Parathyroid adenoma (tissue), 2 donors: Measurements from ENCODE around the gene PVRIG.
"Not testable (repeated sequence)": the region's sequence is repeated elsewhere in the genome, so short reads cannot be mapped to it uniquely, and the experiment has no call there.

Experiments used
- H2AFZ ChIP-seq: fragments of 300-600 bp; sonication (generic); one replicate; pipeline ENCODE4 v1.7.0; 2017; ENCODE audit warnings: antibody characterized with exemption, mild to moderate bottlenecking
- H3K27ac ChIP-seq: fragments of 300-600 bp; sonication (generic); one replicate; pipeline ENCODE4 v1.7.0; 2017
- H3K27me3 ChIP-seq: fragments of 300-600 bp; sonication (generic); one replicate; pipeline ENCODE4 v1.7.0; 2017; ENCODE audit warnings: low read length; ENCODE audit not compliant: control insufficient read depth, insufficient read depth
- H3K36me3 ChIP-seq: fragments of 300-600 bp; sonication (generic); one replicate; pipeline ENCODE4 v1.7.0; 2017; ENCODE audit warnings: low read length; ENCODE audit not compliant: control insufficient read depth, insufficient read depth
- H3K4me1 ChIP-seq: fragments of 300-600 bp; sonication (generic); one replicate; pipeline ENCODE4 v1.7.0; 2017; ENCODE audit warnings: control low read depth
- H3K4me2 ChIP-seq: fragments of 300-600 bp; sonication (generic); one replicate; pipeline ENCODE4 v1.7.0; 2017; ENCODE audit warnings: low read length
- H3K4me3 ChIP-seq: fragments of 300-600 bp; sonication (generic); one replicate; pipeline ENCODE4 v1.7.0; 2017; ENCODE audit warnings: low read depth, low read length
- H3K79me2 ChIP-seq: fragments of 300-600 bp; sonication (generic); one replicate; pipeline ENCODE4 v1.7.0; 2017; ENCODE audit warnings: control low read depth
- H3K9ac ChIP-seq: fragments of 300-600 bp; sonication (generic); one replicate; pipeline ENCODE4 v1.7.0; 2017; ENCODE audit warnings: mild to moderate bottlenecking
- H3K9me3 ChIP-seq: fragments of 300-600 bp; sonication (generic); one replicate; pipeline ENCODE4 v1.7.0; 2017; ENCODE audit warnings: low read length; ENCODE audit not compliant: control insufficient read depth
- CTCF ChIP-seq: fragments of 300-600 bp; sonication (generic); IDR thresholded peaks from one replicate; pipeline ENCODE4 v1.7.0; 2017; ENCODE audit warnings: antibody characterized with exemption, mild to moderate bottlenecking
- donor health status: primary hyperparathyroidism.

Gene PVRIG

GRCh38 chr7:100190048-100190711 lies 29.6 kb upstream of the PVRIG start:
- no peaks in the 10 kb centered on the region for H3K36me3 ChIP-seq
- no peaks in the 10 kb centered on the region for H3K79me2 ChIP-seq
- H3K9me3 ChIP-seq, result no peaks in the 10 kb centered on the region
- H3K27ac ChIP-seq, result peak overlapping the region; percentile 92
- H3K9ac ChIP-seq, result no peak overlapping the region
- peak overlapping the region; percentile 81 for H2AFZ ChIP-seq
- H3K27me3 ChIP-seq, result no peaks in the 10 kb centered on the region
- peaks cover 48% of the 10 kb centered on the region for H3K4me1 ChIP-seq
- H3K4me3 ChIP-seq, result no peak overlapping the region
- peak overlapping the region; percentile 48 for H3K4me2 ChIP-seq
- peak; percentile 45 for TF ChIP-seq CTCF

GRCh38 chr7:100191775-100192174 lies 28.0 kb upstream of the PVRIG start:
- peaks cover 48% of the 10 kb centered on the region for H3K4me1 ChIP-seq
- H2AFZ ChIP-seq, result peak overlapping the region; percentile 81
- TF ChIP-seq CTCF, result no peak
- no peaks in the 10 kb centered on the region for H3K27me3 ChIP-seq
- H3K36me3 ChIP-seq, result no peaks in the 10 kb centered on the region
- H3K79me2 ChIP-seq, result no peaks in the 10 kb centered on the region
- no peak overlapping the region for H3K4me3 ChIP-seq
- H3K9me3 ChIP-seq, result no peaks in the 10 kb centered on the region
- H3K4me2 ChIP-seq, result peak overlapping the region; percentile 47
- peak overlapping the region; percentile 92 for H3K27ac ChIP-seq
- H3K9ac ChIP-seq, result no peak overlapping the region

- not testable (repeated sequence) for H3K9me3 ChIP-seq, H3K79me2 ChIP-seq, H3K27me3 ChIP-seq, H3K9ac ChIP-seq, H3K36me3 ChIP-seq
- Histone ChIP-seq H3K4me2 (peak overlapping the region; percentile 47), H2AFZ (peak overlapping the region; percentile 81), H3K27ac (peak overlapping the region; percentile 92), H3K4me1 (peaks cover 48% of the 10 kb centered on the region), H3K4me3 (peak overlapping the region; percentile 12)
Measured at GRCh38 chr7:100192281-100192862, 27.4 kb upstream of the PVRIG start.

- H3K27ac ChIP-seq, result peak overlapping the region; percentile 92
- TF ChIP-seq CTCF, result no peak
- no peak overlapping the region for H3K9ac ChIP-seq
- no peaks in the 10 kb centered on the region for H3K27me3 ChIP-seq
- no peaks in the 10 kb centered on the region for H3K36me3 ChIP-seq
- H3K4me1 ChIP-seq, result peaks cover 48% of the 10 kb centered on the region
- no peaks in the 10 kb centered on the region for H3K9me3 ChIP-seq
- no peaks in the 10 kb centered on the region for H3K79me2 ChIP-seq
- no peak overlapping the region for H3K4me3 ChIP-seq
- H2AFZ ChIP-seq, result peak overlapping the region; percentile 81
- H3K4me2 ChIP-seq, result peak overlapping the region; percentile 7
Measured at GRCh38 chr7:100192969-100193368, 26.8 kb upstream of the PVRIG start.

GRCh38 chr7:100195222-100195621 lies 24.5 kb upstream of the PVRIG start:
- Histone ChIP-seq H2AFZ (no peak overlapping the region), H3K27me3 (no peaks in the 10 kb centered on the region), H3K9me3 (no peaks in the 10 kb centered on the region), H3K4me3 (no peak overlapping the region), H3K79me2 (no peaks in the 10 kb centered on the region), H3K36me3 (no peaks in the 10 kb centered on the region), H3K27ac (no peak overlapping the region), H3K4me2 (no peak overlapping the region), H3K9ac (no peak overlapping the region), H3K4me1 (peaks cover 34% of the 10 kb centered on the region)
- no peak for TF ChIP-seq CTCF

GRCh38 chr7:100195901-100196322 lies 23.8 kb upstream of the PVRIG start:
- not testable (repeated sequence) for H2AFZ ChIP-seq, H3K79me2 ChIP-seq, H3K36me3 ChIP-seq, H3K9me3 ChIP-seq, H3K4me2 ChIP-seq, H3K27ac ChIP-seq, H3K4me3 ChIP-seq, H3K27me3 ChIP-seq, H3K9ac ChIP-seq
- H3K4me1 ChIP-seq, result peaks cover 29% of the 10 kb centered on the region
